Transverse colon (tissue), 3 donors: ENCODE measurements around the gene HFM1.
"Not testable (repeated sequence)": the region's sequence is repeated elsewhere in the genome, so short reads cannot be mapped to it uniquely, and the experiment has no call there.

ENCODE experiments used
- POLR2A ChIP-seq: fragments of 450-650 bp; IDR thresholded peaks from one replicate; pipeline ENCODE4 v1.6.1; 2016; ENCODE audit warnings: antibody characterized with exemption, mild to moderate bottlenecking, moderate library complexity
- TF ChIP-seq, protein P1 (sequence below), 5 experiments: fragments of 200-600 bp in 3 of 5; fragments of 450-650 bp in 2 of 5; sonication (generic) in 3 of 5; IDR thresholded peaks; 1 replicate in 2 of 5; 2 replicates in 3 of 5; pipeline ENCODE4 v1.5.1; 2016 to 2017; ENCODE audit warnings: antibody characterized with exemption in 5 of 5, inconsistent platforms in 3 of 5, mild to moderate bottlenecking in 2 of 5, moderate library complexity in 1 of 5

DNA sequence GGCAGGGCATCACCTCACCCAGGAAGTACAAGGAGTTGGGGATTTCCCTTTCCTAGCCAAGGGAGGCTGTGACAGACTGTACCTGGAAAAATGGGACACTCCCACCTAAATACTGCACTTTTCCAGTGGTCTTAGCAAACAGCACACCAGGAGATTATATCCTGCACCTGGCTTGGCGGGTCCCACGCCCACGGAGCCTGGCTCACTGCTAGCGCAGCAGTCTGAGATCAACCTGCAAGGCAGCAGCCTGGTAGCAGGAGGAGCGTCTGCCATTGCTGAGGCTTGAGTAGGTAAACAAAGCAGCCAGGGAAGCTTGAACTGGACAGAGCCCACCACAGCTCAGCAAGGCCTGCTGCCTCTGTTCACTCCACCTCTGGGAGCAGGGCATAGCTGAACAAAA is 37.3 kb upstream of the HFM1 start:
- TF ChIP-seq, protein P1, sequence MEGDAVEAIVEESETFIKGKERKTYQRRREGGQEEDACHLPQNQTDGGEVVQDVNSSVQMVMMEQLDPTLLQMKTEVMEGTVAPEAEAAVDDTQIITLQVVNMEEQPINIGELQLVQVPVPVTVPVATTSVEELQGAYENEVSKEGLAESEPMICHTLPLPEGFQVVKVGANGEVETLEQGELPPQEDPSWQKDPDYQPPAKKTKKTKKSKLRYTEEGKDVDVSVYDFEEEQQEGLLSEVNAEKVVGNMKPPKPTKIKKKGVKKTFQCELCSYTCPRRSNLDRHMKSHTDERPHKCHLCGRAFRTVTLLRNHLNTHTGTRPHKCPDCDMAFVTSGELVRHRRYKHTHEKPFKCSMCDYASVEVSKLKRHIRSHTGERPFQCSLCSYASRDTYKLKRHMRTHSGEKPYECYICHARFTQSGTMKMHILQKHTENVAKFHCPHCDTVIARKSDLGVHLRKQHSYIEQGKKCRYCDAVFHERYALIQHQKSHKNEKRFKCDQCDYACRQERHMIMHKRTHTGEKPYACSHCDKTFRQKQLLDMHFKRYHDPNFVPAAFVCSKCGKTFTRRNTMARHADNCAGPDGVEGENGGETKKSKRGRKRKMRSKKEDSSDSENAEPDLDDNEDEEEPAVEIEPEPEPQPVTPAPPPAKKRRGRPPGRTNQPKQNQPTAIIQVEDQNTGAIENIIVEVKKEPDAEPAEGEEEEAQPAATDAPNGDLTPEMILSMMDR (IDR thresholded peaks at IDR 0.05): not testable (repeated sequence)
- not testable (repeated sequence) for TF ChIP-seq POLR2A
